DMS 273 (cell line): ENCODE data around the gene MCHR1.
"Not testable (repeated sequence)": the region's sequence is repeated elsewhere in the genome, so short reads cannot be mapped to it uniquely, and the experiment has no call there.

Source experiments
- DNase-seq: peaks from one replicate; lab custom pipeline; 2025; ENCODE audit not compliant: unreplicated experiment; lab: John Stamatoyannopoulos, UW

MCHR1 gene

DNA sequence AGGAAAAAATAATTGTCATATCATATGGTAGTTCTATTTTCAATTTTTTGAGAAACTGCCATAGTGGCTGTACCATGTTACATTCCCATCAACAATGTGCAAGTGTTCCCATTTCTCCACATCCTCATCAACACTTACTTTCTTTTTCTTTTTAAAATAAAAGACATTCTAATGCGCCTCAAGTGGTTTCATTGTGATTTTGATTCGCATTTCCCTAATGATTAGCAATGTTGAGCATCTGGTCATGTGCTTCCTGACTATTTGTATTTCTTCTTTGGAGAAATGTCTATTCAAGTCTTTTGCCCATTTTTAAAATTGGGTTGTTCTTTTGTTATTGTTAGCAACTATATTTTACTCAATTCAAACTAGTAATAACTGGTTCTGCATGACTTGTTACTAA lies 8.4 kb downstream of the MCHR1 start:
- DNase-seq = no peak

DNA sequence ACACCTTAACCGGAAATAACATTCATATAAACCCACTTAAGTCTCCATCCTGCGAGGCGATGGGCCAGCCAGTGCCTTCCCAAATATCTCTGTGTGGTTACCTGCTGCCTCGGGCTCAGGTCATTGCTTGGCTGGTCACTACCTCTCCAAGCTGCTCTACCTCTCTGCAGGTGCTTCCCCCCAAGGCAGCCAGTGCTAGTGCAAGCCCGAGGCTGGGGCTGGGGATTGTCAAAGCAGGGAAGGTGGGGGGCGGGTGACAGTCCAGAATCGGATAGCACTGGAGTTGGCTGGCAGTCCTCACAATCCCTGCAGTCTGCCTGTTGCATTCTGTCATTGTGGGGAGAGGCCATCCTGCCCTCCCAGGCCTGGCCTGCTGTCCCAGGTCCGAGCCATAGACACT lies 11.1 kb downstream of the MCHR1 start:
- no peak for DNase-seq

DNA sequence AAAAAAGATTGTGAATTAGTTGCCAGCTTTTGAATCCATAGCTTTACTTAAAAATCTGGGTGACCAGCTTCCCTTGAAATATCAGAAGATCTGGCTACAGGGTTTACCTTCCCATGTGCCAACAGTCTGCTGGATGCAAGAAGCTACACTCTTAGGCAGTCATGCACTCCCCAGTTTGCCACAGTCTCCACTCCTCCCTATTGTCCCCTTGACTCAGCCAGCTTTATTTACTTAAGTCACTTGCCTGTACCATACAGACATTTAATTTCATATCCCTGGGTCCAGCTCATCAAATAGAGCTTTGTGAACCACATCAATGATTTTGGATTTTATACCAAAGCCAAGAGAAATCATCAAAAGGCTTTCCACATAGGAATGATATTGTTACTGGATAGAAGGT lies 12.2 kb downstream of the MCHR1 start:
- DNase-seq = no peak

DNA sequence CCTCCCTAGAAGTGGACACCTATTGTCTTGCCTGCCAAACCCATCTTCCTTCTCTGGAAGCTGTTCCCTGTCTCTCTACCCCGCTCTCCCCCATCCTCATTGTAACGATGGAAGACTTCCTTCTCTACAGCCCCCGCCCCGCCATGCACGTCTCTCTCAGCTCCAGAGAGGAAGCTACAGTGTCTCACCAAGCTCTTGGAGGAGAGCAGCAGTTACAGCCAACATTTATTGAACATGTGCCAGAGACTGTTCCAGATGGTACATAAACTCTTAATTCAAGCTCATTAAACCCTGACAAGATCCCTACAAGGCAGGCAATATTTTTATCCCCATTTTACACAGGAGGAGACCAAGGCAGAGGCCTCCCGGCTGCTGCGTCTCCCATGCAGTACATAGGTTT lies 15.1 kb downstream of the MCHR1 start:
- peak; percentile 74 for DNase-seq

DNA sequence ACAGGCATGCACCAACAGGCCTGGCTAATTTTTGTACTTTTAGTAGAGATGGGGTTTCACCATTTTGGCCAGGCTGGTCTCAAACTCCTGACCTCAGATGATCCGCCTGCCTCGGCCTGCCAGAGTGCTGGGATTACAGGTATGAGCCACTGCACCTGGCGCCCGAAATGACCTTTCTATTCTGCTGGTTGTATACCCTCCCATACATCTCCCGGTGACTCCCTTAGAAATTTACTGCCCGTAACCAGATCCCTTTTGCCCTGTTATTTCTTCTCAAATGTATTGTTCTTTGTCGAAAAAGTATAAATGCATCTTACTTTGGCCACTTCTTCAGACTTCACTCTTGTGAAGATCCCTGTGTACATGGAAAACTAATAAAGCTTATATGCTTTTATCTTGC lies 22.0 kb downstream of the MCHR1 start:
- no peak for DNase-seq

DNA sequence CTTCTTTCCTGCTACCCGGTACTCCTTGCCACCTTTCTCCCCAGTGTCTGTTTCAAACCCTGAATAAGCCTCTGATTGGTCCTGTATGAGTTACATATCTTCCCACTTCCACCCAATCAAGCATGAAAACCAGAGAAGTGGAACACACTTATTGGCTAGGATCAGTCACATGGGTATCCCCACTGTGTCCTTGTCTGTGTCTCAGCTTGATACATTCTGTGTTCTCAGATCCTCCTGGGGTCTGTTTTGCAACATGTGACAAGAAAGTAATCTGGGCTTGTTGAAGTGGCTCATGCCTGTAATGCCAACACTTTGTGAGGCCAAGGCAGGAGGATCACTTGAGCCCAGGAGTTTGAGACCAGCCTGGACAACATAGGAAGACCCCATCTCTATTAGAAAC lies 23.9 kb downstream of the MCHR1 start:
- DNase-seq = peak; percentile 47

DNA sequence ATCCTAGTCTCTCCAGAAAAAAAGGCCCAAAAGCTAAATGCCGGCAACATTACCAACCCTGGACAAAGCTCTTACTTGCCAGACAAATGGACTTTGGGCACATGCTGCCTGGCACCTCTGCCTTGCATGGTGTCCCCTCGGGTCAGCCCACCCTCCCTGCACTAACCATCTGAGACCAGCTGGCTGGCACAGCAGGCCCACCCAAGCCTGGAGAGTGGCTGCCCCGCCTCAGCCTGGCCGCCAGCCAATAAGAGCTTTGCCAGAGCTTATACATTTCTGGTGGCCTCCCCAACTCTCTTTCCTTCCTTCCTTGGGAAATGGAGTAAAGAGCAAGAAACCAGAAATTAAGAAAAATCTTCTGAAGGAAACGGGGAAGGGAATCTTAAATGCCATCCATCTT lies 24.5 kb downstream of the MCHR1 start:
- DNase-seq = peak; percentile 70

DNA sequence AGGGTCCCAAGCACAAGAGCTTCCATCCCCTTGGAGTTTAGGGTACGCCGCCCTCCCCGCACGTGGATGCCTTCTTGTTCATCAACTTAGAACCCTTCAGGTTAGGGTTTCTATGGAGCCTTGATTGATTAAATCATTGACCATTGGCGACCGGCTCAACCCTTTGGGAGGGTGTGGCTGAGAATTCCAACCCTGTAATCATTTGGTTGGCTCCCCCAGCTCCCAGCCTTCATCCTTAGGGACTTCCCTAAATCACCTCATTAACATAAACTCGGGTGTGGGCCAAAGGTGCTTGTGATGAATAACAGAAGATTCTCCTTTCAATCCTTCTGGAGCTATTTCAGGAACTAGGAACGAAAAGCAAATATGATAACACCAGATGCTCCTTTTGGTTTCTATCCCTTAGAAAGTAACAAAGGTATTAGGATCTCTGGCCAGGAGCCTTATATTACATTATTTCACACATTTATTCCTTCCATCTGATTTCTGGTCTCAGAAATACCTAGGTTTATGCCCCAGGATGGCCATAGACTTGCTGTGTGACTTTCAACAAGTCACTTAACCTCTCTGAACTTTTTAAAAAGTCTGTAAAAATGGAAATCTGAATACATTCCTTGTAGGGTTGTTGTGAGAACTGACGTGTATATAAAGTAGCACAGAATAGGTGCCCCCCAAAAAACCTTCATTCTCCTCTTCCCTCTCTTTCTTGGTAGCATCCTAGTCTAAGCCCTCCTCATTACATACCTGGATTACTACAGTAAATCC lies 26.8 kb downstream of the MCHR1 start:
- DNase-seq = no peak

DNA sequence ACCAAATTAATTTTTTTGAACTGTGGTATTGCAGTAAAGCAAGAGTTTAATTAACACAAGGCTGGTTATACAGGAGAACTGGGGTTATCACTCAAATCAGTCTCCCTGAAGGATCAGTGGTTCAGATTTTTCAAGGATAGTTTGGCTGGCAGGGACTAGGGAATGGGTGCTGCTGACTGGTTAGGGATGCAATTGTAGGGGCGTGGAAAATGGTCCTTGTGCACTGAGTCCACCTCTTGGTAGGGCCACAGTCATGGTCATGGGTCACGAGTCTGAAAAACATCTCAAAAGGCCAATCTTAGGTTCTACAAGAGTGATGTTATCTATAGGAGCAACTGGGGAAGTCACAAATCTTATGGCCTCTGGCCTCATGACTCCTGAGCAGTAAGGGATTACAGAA lies 27.9 kb downstream of the MCHR1 start:
- DNase-seq = no peak

DNA sequence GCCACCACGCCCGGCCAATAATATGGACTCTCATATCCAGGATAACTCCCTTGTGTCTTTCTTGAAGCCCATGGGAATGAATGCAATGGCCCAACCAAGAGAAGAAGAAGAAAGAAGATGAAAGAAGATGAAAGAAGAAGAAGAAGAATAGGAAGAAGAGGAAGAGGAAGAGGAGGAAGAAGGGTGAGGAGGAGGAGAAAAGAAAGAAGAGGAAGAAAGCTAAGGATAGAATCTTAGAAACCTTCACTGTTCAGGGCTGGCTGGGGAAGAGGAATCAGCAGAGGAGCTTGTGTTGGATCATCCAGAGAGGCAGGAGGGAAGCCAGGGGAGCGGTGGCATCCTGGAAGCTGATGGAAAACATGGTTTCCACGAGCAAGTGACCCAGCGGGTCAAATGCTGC lies 28.9 kb downstream of the MCHR1 start:
- no peak for DNase-seq

DNA sequence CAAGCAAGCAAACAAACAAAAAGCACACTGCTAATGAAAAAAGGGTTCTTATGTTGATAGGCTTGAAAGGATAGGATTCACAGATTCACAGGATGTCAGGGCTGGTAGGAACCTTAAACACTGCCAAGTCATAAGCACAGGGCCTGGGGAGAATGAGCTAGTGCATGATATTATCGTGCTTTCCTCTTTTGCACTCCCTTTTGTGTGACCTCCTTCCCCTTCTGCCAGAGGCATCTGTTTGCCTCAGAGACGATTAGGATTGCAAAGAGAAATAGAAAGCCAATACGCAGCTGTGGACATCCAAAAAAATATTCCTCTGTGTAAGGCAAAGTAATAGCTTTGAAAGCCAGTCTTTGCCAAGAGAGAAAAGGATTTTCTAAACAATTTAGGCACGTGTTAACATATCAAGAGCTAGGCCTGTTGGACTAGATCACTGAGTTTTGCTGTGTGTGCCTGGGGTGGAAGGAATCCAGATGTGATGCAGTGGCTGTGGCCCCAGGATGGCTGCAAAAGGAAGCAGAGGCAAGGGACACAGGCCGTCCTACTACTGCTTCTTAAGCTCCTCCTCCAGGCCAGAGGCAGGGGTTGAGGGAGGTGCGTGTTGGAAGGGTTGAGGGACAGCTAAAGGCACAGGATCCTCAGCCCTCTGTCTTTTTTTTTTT lies 30.6 kb downstream of the MCHR1 start:
- DNase-seq = peak; percentile 71

DNA sequence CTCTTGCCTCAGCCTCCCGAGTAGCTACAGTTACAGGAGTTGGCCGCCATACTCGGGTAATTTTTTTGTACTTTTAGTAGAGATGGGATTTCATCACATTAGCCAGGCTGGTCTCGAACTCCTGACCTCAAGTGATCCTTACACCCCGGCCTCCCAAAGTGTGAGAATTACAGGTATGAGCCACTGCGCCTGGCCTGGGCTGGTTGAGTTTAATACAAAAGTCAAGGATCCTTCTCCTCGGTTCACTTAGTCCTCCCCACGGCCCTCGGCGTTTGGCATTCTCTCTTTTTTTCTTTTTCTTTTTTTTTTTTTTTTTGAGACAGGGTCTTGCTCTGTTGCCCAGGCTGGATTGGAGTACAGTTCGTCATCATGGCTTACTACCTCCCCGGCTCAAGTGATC lies 33.0 kb downstream of the MCHR1 start:
- no peak for DNase-seq

DNA sequence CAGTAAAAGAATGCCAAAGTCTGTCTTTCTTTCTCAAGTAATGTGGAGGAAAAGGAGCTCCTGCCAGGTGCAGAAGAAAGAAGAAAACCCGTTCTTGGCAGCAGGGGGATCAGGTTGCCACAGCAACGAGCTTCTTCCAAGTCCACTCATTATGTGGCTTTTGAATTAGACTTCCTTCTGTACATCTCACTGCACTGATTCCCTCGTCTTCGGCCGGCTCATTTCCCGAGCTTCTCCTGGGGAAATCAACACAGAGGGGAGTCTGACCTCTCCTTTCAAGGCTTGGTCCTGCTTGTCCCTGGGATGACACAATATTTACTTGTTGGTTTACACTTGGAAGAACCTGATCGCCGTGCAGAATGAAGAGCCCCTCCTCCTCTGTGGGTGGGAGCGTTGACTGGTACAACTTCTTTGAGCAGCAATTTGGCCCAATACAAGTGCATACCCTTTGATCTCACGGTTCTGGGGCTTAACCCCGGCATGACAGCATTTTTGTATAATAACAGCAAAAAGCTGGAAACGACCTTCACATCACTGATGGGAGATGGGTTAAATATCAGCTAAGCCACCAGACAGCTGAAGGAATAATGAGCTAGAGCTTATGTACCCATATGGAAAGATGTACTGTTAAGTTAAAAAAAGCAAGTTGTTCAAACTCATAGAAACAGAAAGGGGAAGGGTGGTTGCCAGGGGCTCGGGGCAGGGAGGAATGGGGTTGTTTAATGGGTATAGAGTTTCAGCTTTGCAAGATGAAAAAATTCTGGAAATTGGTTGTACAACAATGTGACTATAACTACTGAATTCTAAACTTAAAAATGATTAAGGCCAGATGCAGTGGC lies 35.4 kb downstream of the MCHR1 start:
- DNase-seq = peak; percentile 55

DNA sequence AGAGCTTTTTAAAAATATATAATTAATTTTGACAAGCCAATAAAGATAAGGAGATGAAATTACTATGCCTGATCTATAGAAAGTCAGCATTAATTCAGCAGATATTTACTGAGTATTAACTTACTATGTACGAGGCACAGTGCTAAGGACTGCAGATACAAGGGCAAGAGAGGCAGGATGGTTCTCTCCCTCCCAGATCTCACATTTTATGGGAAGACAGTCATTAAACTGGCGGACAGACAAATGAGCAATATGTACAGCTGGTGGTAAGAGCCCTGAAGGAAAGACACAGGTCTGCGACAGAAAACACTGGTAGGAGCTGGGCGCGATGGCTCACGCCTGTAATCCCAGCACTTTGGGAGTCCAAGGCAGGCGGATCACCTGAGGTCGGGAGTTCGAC lies 36.8 kb downstream of the MCHR1 start:
- DNase-seq = no peak

DNA sequence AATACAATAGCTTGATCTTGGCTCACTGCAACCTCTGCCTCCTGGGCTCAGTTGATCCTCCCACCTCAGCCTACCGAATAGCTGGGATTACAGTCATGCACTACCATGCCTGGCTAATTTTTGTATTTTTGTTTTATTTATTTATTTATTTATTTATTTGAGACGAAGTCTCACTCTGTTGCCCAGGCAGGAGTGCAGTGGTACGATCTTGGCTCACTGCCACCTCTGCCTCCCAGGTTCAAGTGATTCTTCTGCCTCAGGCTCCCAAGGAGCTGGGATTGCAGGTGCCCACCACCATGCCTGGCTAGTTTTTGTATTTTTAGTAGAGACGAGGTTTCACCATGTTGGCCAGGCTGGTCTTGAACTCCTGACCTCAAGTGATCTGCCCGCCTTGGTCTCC lies 38.4 kb downstream of the MCHR1 start:
- not testable (repeated sequence) for DNase-seq

DNA sequence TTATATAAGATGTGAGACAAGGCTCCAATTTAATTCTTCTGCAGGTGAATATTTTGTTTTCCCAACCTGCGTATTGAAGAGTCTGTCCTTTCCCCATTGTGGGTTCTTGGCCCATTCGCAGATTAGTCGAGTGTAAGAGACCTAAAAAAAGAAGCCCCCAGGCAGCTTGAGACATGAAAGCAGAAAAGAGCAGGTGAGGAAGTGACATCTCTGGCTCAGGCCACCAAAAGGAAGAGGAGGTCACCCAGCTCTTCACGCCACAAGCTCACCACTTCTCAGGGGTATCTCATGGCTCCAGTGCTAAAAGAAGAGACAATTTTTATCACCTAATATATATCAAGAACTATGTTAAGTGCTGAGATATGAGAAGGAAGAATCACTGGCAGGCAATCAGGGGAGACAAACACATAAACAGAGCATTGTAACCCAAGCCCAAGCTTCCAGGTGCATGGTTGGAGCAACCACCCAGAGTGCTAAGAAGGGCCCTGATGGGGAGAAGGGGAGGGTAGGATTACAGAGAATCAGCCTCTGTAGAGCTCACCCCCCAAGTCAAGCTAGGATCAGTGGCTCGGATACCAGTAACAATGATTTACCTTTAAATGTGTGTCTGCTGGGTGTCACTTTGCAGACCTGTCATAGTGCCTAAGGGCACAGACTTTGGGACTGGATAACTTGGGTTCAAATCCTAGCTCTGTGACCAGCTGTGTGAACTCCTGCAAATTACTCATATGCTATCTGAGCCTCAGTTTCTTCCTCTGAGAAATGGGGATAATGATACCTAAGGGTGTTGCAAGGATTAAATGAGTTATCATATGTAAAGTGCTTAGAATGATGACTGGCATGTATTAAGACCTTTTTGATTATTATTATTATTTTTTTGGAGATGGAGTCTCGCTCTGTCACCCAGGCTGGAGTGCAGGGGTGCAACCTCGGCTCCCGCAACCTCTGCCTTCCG lies 39.2 kb downstream of the MCHR1 start:
- DNase-seq = no peak

DNA sequence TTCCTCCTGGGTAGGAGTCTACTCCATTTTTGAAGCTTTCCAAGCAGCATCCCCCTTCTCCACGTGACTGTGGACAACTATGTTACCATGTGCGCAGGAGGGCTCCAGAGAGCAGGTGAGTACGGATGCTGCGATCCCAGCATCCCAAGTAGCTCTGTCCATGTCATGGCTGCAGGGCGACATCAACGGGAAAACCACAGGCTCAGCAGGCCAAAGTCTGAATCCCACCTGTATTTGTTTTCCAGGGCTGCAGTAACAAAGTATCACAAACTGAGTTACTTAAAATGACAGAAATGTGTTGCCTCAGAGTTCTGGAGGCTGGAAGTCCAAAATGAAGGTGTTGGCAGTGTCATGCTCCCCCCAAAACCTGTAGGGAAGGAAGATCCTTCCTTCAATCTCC lies 40.3 kb downstream of the MCHR1 start:
- DNase-seq = no peak

DNA sequence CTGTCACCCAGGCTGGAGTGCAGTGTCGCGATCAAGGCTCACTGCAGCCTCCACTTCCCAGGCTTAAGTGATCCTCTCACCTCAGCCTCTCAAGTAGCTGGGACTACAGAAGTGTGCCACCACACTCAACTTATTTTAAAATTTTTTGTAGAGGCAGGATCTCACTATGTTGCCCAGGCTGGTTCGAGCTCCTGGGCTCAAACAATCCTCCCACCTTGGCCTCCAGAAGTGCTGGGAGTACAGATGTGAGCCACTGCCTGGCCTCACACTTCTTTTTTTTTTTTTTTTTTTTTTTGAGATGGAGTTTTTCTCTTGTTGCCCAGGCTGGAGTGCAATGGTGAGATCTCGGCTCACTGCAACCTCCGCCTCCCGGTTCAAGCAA lies 40.9 kb downstream of the MCHR1 start:
- DNase-seq = not testable (repeated sequence)

DNA sequence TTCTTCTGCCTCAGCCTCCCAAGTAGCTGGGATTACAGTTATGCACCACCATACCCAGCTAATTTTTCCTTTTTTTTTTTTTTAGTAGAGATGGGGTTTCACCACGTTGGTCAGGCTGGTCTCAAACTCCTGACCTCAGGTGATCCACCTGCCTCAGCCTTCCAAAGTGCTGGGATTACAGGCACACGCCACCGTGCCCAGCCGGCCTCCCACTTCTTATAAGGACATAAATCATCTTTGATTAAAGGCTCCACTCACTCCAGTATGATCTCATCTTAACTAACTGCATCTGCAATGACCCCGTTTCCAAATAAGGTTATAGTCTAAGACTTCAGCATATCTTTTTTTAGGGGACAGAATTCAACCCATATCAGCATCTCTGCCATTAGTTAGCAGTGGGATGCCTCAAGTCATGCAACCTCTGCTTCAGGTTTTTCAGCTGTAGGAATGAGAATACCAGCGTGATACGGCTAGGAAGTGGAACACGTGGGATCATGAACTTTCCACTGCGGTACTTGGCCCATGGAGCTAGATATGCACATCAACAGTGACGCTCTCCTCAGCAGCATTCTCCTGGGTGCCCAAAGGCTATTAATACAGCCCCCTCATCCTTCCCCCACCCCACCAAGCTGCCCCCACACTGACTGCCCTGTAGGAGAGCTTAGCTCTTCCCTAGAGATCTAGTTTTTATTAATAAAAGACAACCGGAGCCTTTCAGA lies 41.4 kb downstream of the MCHR1 start:
- DNase-seq = peak; percentile 32

DNA sequence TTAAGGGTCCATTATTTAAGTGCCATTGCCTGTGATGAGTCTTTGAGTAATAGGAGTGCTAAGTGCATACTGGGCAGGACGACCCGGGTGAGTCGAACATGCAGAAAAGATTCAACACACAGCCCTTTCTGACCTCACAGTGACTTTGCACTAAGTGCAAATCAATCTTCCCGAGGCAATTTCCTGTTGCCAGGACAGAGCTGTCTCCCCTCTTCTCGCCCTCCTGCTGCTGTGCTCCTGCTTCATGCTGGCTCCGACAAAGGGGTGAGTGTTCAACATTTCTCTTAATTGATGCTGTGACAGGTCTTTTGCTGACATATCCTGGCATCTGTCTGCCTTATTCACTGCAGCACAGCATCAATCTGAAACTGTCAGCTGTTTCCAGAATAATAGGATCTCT lies 42.0 kb downstream of the MCHR1 start:
- DNase-seq = peak; percentile 56
